Mesendoderm (in vitro differentiated cells): ENCODE measurements around the gene SNX18.

Experiments used
- DNase-seq: peaks from one replicate; pipeline ENCODE4 v3.0.0; 2013
- H2AK5ac ChIP-seq: 2 replicates; pipeline ENCODE4 v1.6.1; 2013; ENCODE audit warnings: low read length, inconsistent platforms
- H2BK120ac ChIP-seq: 2 replicates; pipeline ENCODE4 v1.6.1; 2013; ENCODE audit warnings: low read depth, mild to moderate bottlenecking, low read length, moderate library complexity, mixed read lengths
- H2BK15ac ChIP-seq: replicated peaks from 2 replicates; pipeline ENCODE4 v1.6.1; 2013; ENCODE audit warnings: low read depth, mild to moderate bottlenecking, moderate library complexity
- H2BK5ac ChIP-seq: 2 replicates; pipeline ENCODE4 v1.6.1; 2013; ENCODE audit warnings: low read length, inconsistent platforms
- H3K18ac ChIP-seq: 2 replicates; pipeline ENCODE4 v1.6.1; 2013; ENCODE audit warnings: mild to moderate bottlenecking, low read length, mixed read lengths
- H3K23ac ChIP-seq: one replicate; pipeline ENCODE4 v1.6.1; 2013; ENCODE audit warnings: low read length
- H3K27ac ChIP-seq: 2 replicates; pipeline ENCODE4 v1.5.1; 2013; ENCODE audit warnings: low read depth, mild to moderate bottlenecking, inconsistent platforms, low read length, moderate library complexity
- H3K27me3 ChIP-seq: 2 replicates; pipeline ENCODE4 v1.6.1; 2013; ENCODE audit warnings: low read length, control low read depth, mild to moderate bottlenecking, inconsistent platforms; ENCODE audit not compliant: insufficient read depth, poor library complexity
- H3K36me3 ChIP-seq: 2 replicates; pipeline ENCODE4 v1.6.1; 2013; ENCODE audit warnings: low read length, inconsistent platforms; ENCODE audit not compliant: control insufficient read depth, insufficient read depth
- H3K4ac ChIP-seq: one replicate; pipeline ENCODE4 v1.6.1; 2013; ENCODE audit warnings: low read depth, mild to moderate bottlenecking, low read length, moderate library complexity
- H3K4me1 ChIP-seq: 2 replicates; pipeline ENCODE4 v1.6.1; 2013; ENCODE audit warnings: low read depth, low read length, inconsistent platforms; ENCODE audit not compliant: control insufficient read depth
- H3K4me2 ChIP-seq: 2 replicates; pipeline ENCODE4 v1.6.1; 2013; ENCODE audit warnings: low read length
- H3K4me3 ChIP-seq: 2 replicates; pipeline ENCODE4 v1.5.1; 2013; ENCODE audit warnings: mild to moderate bottlenecking, low read length
- H3K56ac ChIP-seq: one replicate; pipeline ENCODE4 v1.6.1; 2013; ENCODE audit warnings: low read length
- H3K79me1 ChIP-seq: 2 replicates; pipeline ENCODE4 v1.6.1; 2013; ENCODE audit warnings: low read length, inconsistent platforms
- H3K79me2 ChIP-seq: 2 replicates; pipeline ENCODE4 v1.6.1; 2013; ENCODE audit warnings: mild to moderate bottlenecking, low read length; ENCODE audit not compliant: control insufficient read depth, insufficient read depth
- H3K9ac ChIP-seq: 2 replicates; pipeline ENCODE4 v1.6.1; 2013; ENCODE audit warnings: low read length, inconsistent platforms
- H4K5ac ChIP-seq: one replicate; pipeline ENCODE4 v1.6.1; 2013; ENCODE audit warnings: low read length
- H4K8ac ChIP-seq: one replicate; pipeline ENCODE4 v1.6.1; 2013; ENCODE audit warnings: low read depth, mild to moderate bottlenecking, control low read depth, low read length, moderate library complexity
- WGBS: extraction: QIAGEN DNeasy Blood & Tissue Kit; methylation state at CpG from one replicate; pipeline ENCODE4 v1.1.7; 2013; ENCODE audit warnings: low lambda C conversion rate, missing lambda C conversion rate; ENCODE audit not compliant: insufficient coverage; ENCODE audit errors: extremely low coverage; 5-methylcytosine and 5-hydroxymethylcytosine counted together

SNX18 gene

GRCh38 chr5:54586336-54586735 is 68.8 kb downstream of the SNX18 start:
- H3K23ac ChIP-seq = no peak overlapping the region
- no peak overlapping the region for H3K4ac ChIP-seq
- no peaks in the 10 kb centered on the region for H3K27me3 ChIP-seq
- WGBS = no CpG with 5 or more reads among the region's 5 CpGs
- no peak overlapping the region for H4K5ac ChIP-seq
- H2BK5ac ChIP-seq = no peak overlapping the region
- no peak overlapping the region for H3K56ac ChIP-seq
- H3K27ac ChIP-seq = no peak overlapping the region
- peaks cover 10% of the 10 kb centered on the region for H3K4me1 ChIP-seq
- no peaks in the 10 kb centered on the region for H3K79me1 ChIP-seq
- no peaks in the 10 kb centered on the region for H3K36me3 ChIP-seq
- H2AK5ac ChIP-seq = no peak overlapping the region
- no peak overlapping the region for H3K4me2 ChIP-seq
- no peak overlapping the region for H2BK15ac ChIP-seq
- no peak overlapping the region for H4K8ac ChIP-seq
- H2BK120ac ChIP-seq = no peak overlapping the region
- no peak overlapping the region for H3K9ac ChIP-seq
- DNase-seq = no peak
- no peak overlapping the region for H3K4me3 ChIP-seq
- no peak overlapping the region for H3K18ac ChIP-seq
- no peaks in the 10 kb centered on the region for H3K79me2 ChIP-seq

GRCh38 chr5:54589786-54590185 is 72.2 kb downstream of the SNX18 start:
- Histone ChIP-seq H3K56ac (peak overlapping the region; percentile 68), H2AK5ac (no peak overlapping the region), H3K79me2 (no peaks in the 10 kb centered on the region), H3K27ac (peak overlapping the region; percentile 73), H4K5ac (no peak overlapping the region), H3K4me1 (peaks cover 10% of the 10 kb centered on the region), H3K27me3 (no peaks in the 10 kb centered on the region), H2BK5ac (peak overlapping the region; percentile 28), H3K79me1 (no peaks in the 10 kb centered on the region), H3K36me3 (no peaks in the 10 kb centered on the region), H3K4ac (no peak overlapping the region), H3K23ac (no peak overlapping the region), H3K18ac (peak overlapping the region; percentile 93), H3K4me2 (no peak overlapping the region), H2BK120ac (no peak overlapping the region), H2BK15ac (no peak overlapping the region), H3K9ac (no peak overlapping the region), H4K8ac (no peak overlapping the region), H3K4me3 (no peak overlapping the region)
- no CpG with 5 or more reads among the region's 4 CpGs for WGBS
- DNase-seq = peak; percentile 91

GRCh38 chr5:54590824-54591223 is 73.3 kb downstream of the SNX18 start:
- no CpG with 5 or more reads among the region's 3 CpGs for WGBS
- H3K4me3 ChIP-seq = no peak overlapping the region
- H3K18ac ChIP-seq = no peak overlapping the region
- H2AK5ac ChIP-seq = no peak overlapping the region
- H3K4ac ChIP-seq = no peak overlapping the region
- no peaks in the 10 kb centered on the region for H3K27me3 ChIP-seq
- peak overlapping the region; percentile 73 for H3K27ac ChIP-seq
- no peaks in the 10 kb centered on the region for H3K36me3 ChIP-seq
- no peak for DNase-seq
- H3K4me2 ChIP-seq = no peak overlapping the region
- H3K23ac ChIP-seq = no peak overlapping the region
- no peak overlapping the region for H3K9ac ChIP-seq
- H3K56ac ChIP-seq = peak overlapping the region; percentile 52
- no peak overlapping the region for H2BK5ac ChIP-seq
- no peak overlapping the region for H2BK15ac ChIP-seq
- H3K79me1 ChIP-seq = no peaks in the 10 kb centered on the region
- H2BK120ac ChIP-seq = no peak overlapping the region
- H3K4me1 ChIP-seq = peaks cover 10% of the 10 kb centered on the region
- H4K8ac ChIP-seq = no peak overlapping the region
- H4K5ac ChIP-seq = no peak overlapping the region
- no peaks in the 10 kb centered on the region for H3K79me2 ChIP-seq

- Histone ChIP-seq H3K56ac (no peak overlapping the region), H4K5ac (no peak overlapping the region), H2AK5ac (no peak overlapping the region), H3K27ac (no peak overlapping the region), H3K18ac (no peak overlapping the region), H3K27me3 (no peaks in the 10 kb centered on the region), H2BK120ac (no peak overlapping the region), H3K9ac (no peak overlapping the region), H4K8ac (no peak overlapping the region), H3K79me2 (no peaks in the 10 kb centered on the region), H3K4ac (no peak overlapping the region), H3K23ac (no peak overlapping the region), H3K4me3 (no peak overlapping the region), H3K79me1 (no peaks in the 10 kb centered on the region), H3K4me2 (no peak overlapping the region), H2BK15ac (no peak overlapping the region), H3K4me1 (peaks cover 10% of the 10 kb centered on the region), H3K36me3 (no peaks in the 10 kb centered on the region), H2BK5ac (no peak overlapping the region)
- DNase-seq = no peak
These were observed 76.2 kb downstream of the SNX18 start for GRCh38 chr5:54593779-54594178.

- Histone ChIP-seq H3K36me3 (no peaks in the 10 kb centered on the region), H3K4me3 (no peak overlapping the region), H3K27ac (no peak overlapping the region), H2AK5ac (no peak overlapping the region), H2BK15ac (no peak overlapping the region), H3K18ac (no peak overlapping the region), H3K79me2 (no peaks in the 10 kb centered on the region), H3K9ac (no peak overlapping the region), H4K5ac (no peak overlapping the region), H2BK5ac (no peak overlapping the region), H3K56ac (no peak overlapping the region), H3K4ac (no peak overlapping the region), H3K23ac (no peak overlapping the region), H3K27me3 (no peaks in the 10 kb centered on the region), H4K8ac (no peak overlapping the region), H3K4me2 (no peak overlapping the region), H2BK120ac (no peak overlapping the region), H3K79me1 (no peaks in the 10 kb centered on the region), H3K4me1 (peaks cover 8% of the 10 kb centered on the region)
- no peak for DNase-seq
These were observed 76.6 kb downstream of the SNX18 start for GRCh38 chr5:54594181-54594580.

GRCh38 chr5:54595721-54596120 is 78.2 kb downstream of the SNX18 start:
- no peaks in the 10 kb centered on the region for H3K79me2 ChIP-seq
- no peak overlapping the region for H4K5ac ChIP-seq
- H3K4me1 ChIP-seq = no peaks in the 10 kb centered on the region
- H4K8ac ChIP-seq = no peak overlapping the region
- H3K4me2 ChIP-seq = no peak overlapping the region
- no peak overlapping the region for H3K56ac ChIP-seq
- H2AK5ac ChIP-seq = no peak overlapping the region
- H3K27ac ChIP-seq = no peak overlapping the region
- no peaks in the 10 kb centered on the region for H3K36me3 ChIP-seq
- H3K4ac ChIP-seq = no peak overlapping the region
- no peak overlapping the region for H2BK5ac ChIP-seq
- DNase-seq = no peak
- H3K23ac ChIP-seq = no peak overlapping the region
- no peak overlapping the region for H2BK120ac ChIP-seq
- no peaks in the 10 kb centered on the region for H3K27me3 ChIP-seq
- no peaks in the 10 kb centered on the region for H3K79me1 ChIP-seq
- H2BK15ac ChIP-seq = no peak overlapping the region
- no peak overlapping the region for H3K9ac ChIP-seq
- no peak overlapping the region for H3K18ac ChIP-seq
- no peak overlapping the region for H3K4me3 ChIP-seq
